Activated B cell treated with CpG ODN at 0.5 μM for 24 hours (primary cell): ENCODE data around the gene SEMA3C. TPM values are rescaled to one million over a fixed set of nuclear protein-coding genes. Genes with fewer than 3 reads are reported as not detected.

Experiments
- ATAC-seq: fragments of 200-7000 bp; cut with Tn5 transposase; one replicate; pipeline ENCODE4 v1.10.0; 2021; ENCODE audit warnings: low read depth, mild to moderate bottlenecking, moderate library complexity
- CTCF ChIA-PET: fragments of 350-600 bp; sonication (Branson Sonifier 250); formaldehyde crosslinking; loops from one replicate; lab custom pipeline; 2021; ENCODE audit warnings: antibody characterized with exemption; lab: Charles Lee
- POLR2A ChIA-PET: fragments of 350-600 bp; sonication (Branson Sonifier 250); formaldehyde crosslinking; loops from one replicate; lab custom pipeline; 2021; ENCODE audit warnings: antibody characterized with exemption; lab: Charles Lee
- DNase-seq: peaks from one replicate; pipeline ENCODE4 v3.0.0; 2022
- H3K27ac Mint-ChIP-seq: one replicate; pipeline ENCODE4 v1.8.0; 2020; ENCODE audit warnings: mixed read lengths
- H3K27me3 Mint-ChIP-seq: one replicate; pipeline ENCODE4 v1.8.0; 2021; ENCODE audit warnings: mixed read lengths
- H3K36me3 Mint-ChIP-seq: one replicate; pipeline ENCODE4 v1.8.0; 2021; ENCODE audit warnings: low read depth, mixed read lengths
- H3K4me1 Mint-ChIP-seq: one replicate; pipeline ENCODE4 v1.8.0; 2021; ENCODE audit warnings: mixed read lengths
- H3K4me3 Mint-ChIP-seq: one replicate; pipeline ENCODE4 v1.8.0; 2020; ENCODE audit warnings: mild to moderate bottlenecking, mixed read lengths
- H3K9me3 Mint-ChIP-seq: one replicate; pipeline ENCODE4 v1.8.0; 2020; ENCODE audit warnings: mixed read lengths
- CTCF ChIP-seq: fragments of 200-600 bp; IDR thresholded peaks from one replicate; pipeline ENCODE4 v1.8.0; 2022; ENCODE audit warnings: antibody characterized with exemption, mild to moderate bottlenecking
- intact Hi-C: fragments of 100-400 bp; cut with micrococcal nuclease; formaldehyde crosslinking; loops from one replicate; pipeline ENCODE4 v1.15.1; 2024
- total RNA-seq: library from RNA; stranded (reverse); gene quantifications from 2 replicates; pipeline ENCODE4 v1.2.3, GENCODE V29; 2022

The SEMA3C gene
- total RNA-seq, 1 donor from 2014 or later = not detected

- Mint-ChIP-seq H3K4me1 (no peaks in the 10 kb centered on the region), H3K9me3 (no peaks in the 10 kb centered on the region), H3K27ac (no peak overlapping the region), H3K36me3 (no peaks in the 10 kb centered on the region), H3K4me3 (no peak overlapping the region), H3K27me3 (no peaks in the 10 kb centered on the region)
- ChIA-PET POLR2A (no interaction called here), CTCF (no interaction called here)
- ATAC-seq (no peak), DNase-seq (no peak)
- no peak for TF ChIP-seq CTCF
- intact Hi-C loops = no loop called here
These were observed 89.3 kb downstream of the SEMA3C start for GRCh38 chr7:80829527-80829926.

GRCh38 chr7:80827239-80827633 lies 91.6 kb downstream of the SEMA3C start:
- ChIA-PET CTCF (no interaction called here), POLR2A (no interaction called here)
- no peaks in the 10 kb centered on the region for H3K9me3 Mint-ChIP-seq
- H3K27me3 Mint-ChIP-seq = no peaks in the 10 kb centered on the region
- no peaks in the 10 kb centered on the region for H3K4me1 Mint-ChIP-seq
- no peak for TF ChIP-seq CTCF
- ATAC-seq (no peak), DNase-seq (no peak)
- H3K36me3 Mint-ChIP-seq = no peaks in the 10 kb centered on the region
- no peak overlapping the region for H3K4me3 Mint-ChIP-seq
- no peak overlapping the region for H3K27ac Mint-ChIP-seq
- intact Hi-C loops = no loop called here

- ATAC-seq = no peak
- H3K9me3 Mint-ChIP-seq = no peaks in the 10 kb centered on the region
- intact Hi-C loops = no loop called here
- no peaks in the 10 kb centered on the region for H3K4me1 Mint-ChIP-seq
- DNase-seq = no peak
- TF ChIP-seq CTCF = no peak
- CTCF ChIA-PET = no interaction called here
- POLR2A ChIA-PET = no interaction called here
- H3K27ac Mint-ChIP-seq = no peak overlapping the region
- no peaks in the 10 kb centered on the region for H3K36me3 Mint-ChIP-seq
- no peak overlapping the region for H3K4me3 Mint-ChIP-seq
- H3K27me3 Mint-ChIP-seq = no peaks in the 10 kb centered on the region
These were observed 92.2 kb downstream of the SEMA3C start for GRCh38 chr7:80826520-80827238.

- no peaks in the 10 kb centered on the region for H3K4me1 Mint-ChIP-seq
- POLR2A ChIA-PET = no interaction called here
- no peak overlapping the region for H3K4me3 Mint-ChIP-seq
- no peaks in the 10 kb centered on the region for H3K36me3 Mint-ChIP-seq
- no peaks in the 10 kb centered on the region for H3K27me3 Mint-ChIP-seq
- CTCF ChIA-PET = no interaction called here
- no peaks in the 10 kb centered on the region for H3K9me3 Mint-ChIP-seq
- DNase-seq (no peak), ATAC-seq (no peak)
- TF ChIP-seq CTCF = no peak
- intact Hi-C loops = no loop called here
- no peak overlapping the region for H3K27ac Mint-ChIP-seq
These were observed 93.4 kb downstream of the SEMA3C start for GRCh38 chr7:80825499-80825898.

- no peak for TF ChIP-seq CTCF
- Mint-ChIP-seq H3K27ac (no peak overlapping the region), H3K36me3 (no peaks in the 10 kb centered on the region), H3K9me3 (no peaks in the 10 kb centered on the region), H3K4me3 (no peak overlapping the region), H3K27me3 (no peaks in the 10 kb centered on the region), H3K4me1 (no peaks in the 10 kb centered on the region)
- DNase-seq (no peak), ATAC-seq (no peak)
- CTCF ChIA-PET = no interaction called here
- intact Hi-C loops = no loop called here
- POLR2A ChIA-PET = no interaction called here
These were observed 94.6 kb downstream of the SEMA3C start for GRCh38 chr7:80824253-80824652.
